GM23338 (cell line): Measurements from ENCODE around the gene KLK6.

Experiments
- EZH2 ChIP-seq: fragments of 200-600 bp; sonication (generic); IDR thresholded peaks from one replicate; pipeline ENCODE4 v1.8.0; 2017; ENCODE audit warnings: antibody characterized with exemption, mild to moderate bottlenecking, low read depth; ENCODE audit not compliant: unreplicated experiment
- TF ChIP-seq, protein P1 (sequence below), 2 experiments: fragments of 200-600 bp in 1 of 2; sonication (generic) in 1 of 2; conservative IDR thresholded peaks; 2 replicates each; pipeline versions ENCODE4 v1.5.1 to v1.6.1; 2016 to 2017; ENCODE audit warnings: antibody characterized with exemption in 2 of 2, low read depth in 2 of 2, mild to moderate bottlenecking in 2 of 2, moderate library complexity in 1 of 2
- TF ChIP-seq, protein P2 (sequence below): IDR thresholded peaks from 2 replicates; pipeline ENCODE4 v1.6.1; 2016; ENCODE audit warnings: antibody characterized with exemption

- TF ChIP-seq, protein P1, sequence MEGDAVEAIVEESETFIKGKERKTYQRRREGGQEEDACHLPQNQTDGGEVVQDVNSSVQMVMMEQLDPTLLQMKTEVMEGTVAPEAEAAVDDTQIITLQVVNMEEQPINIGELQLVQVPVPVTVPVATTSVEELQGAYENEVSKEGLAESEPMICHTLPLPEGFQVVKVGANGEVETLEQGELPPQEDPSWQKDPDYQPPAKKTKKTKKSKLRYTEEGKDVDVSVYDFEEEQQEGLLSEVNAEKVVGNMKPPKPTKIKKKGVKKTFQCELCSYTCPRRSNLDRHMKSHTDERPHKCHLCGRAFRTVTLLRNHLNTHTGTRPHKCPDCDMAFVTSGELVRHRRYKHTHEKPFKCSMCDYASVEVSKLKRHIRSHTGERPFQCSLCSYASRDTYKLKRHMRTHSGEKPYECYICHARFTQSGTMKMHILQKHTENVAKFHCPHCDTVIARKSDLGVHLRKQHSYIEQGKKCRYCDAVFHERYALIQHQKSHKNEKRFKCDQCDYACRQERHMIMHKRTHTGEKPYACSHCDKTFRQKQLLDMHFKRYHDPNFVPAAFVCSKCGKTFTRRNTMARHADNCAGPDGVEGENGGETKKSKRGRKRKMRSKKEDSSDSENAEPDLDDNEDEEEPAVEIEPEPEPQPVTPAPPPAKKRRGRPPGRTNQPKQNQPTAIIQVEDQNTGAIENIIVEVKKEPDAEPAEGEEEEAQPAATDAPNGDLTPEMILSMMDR (conservative IDR thresholded peaks at IDR 0.05; ENCODE audit: low read depth in 2 of 2): no peak
- TF ChIP-seq, protein P2, sequence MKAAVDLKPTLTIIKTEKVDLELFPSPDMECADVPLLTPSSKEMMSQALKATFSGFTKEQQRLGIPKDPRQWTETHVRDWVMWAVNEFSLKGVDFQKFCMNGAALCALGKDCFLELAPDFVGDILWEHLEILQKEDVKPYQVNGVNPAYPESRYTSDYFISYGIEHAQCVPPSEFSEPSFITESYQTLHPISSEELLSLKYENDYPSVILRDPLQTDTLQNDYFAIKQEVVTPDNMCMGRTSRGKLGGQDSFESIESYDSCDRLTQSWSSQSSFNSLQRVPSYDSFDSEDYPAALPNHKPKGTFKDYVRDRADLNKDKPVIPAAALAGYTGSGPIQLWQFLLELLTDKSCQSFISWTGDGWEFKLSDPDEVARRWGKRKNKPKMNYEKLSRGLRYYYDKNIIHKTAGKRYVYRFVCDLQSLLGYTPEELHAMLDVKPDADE: no peak
- TF ChIP-seq EZH2: no peak
Observed at GRCh38 chr19:51015691-51016267, 46.4 kb upstream of the KLK6 start.
